22Rv1 (cell line): ENCODE data around the gene PCDHB12.
"Not testable (repeated sequence)": the region's sequence is repeated elsewhere in the genome, so short reads cannot be mapped to it uniquely, and the experiment has no call there.

Experiments used
- ZFX ChIP-seq: fragments of 450-650 bp; IDR thresholded peaks from 2 replicates; pipeline ENCODE4 v1.6.1; 2017; ENCODE audit warnings: antibody characterized with exemption, borderline replicate concordance
- TF ChIP-seq, protein P1 (sequence below): fragments of 450-650 bp; IDR thresholded peaks from 2 replicates; pipeline ENCODE4 v1.5.1; 2017; ENCODE audit warnings: mild to moderate bottlenecking

DNA sequence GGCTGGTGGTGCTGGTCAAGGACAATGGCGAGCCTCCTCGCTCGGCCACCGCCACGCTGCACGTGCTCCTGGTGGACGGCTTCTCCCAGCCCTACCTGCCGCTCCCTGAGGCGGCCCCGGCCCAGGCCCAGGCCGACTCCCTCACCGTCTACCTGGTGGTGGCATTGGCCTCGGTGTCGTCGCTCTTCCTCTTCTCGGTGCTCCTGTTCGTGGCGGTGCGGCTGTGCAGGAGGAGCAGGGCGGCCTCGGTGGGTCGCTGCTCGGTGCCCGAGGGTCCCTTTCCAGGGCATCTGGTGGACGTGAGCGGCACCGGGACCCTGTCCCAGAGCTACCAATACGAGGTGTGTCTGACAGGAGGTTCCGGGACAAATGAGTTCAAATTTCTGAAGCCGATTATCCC, 16.9 kb downstream of the PCDHB12 start:
- TF ChIP-seq, protein P1, sequence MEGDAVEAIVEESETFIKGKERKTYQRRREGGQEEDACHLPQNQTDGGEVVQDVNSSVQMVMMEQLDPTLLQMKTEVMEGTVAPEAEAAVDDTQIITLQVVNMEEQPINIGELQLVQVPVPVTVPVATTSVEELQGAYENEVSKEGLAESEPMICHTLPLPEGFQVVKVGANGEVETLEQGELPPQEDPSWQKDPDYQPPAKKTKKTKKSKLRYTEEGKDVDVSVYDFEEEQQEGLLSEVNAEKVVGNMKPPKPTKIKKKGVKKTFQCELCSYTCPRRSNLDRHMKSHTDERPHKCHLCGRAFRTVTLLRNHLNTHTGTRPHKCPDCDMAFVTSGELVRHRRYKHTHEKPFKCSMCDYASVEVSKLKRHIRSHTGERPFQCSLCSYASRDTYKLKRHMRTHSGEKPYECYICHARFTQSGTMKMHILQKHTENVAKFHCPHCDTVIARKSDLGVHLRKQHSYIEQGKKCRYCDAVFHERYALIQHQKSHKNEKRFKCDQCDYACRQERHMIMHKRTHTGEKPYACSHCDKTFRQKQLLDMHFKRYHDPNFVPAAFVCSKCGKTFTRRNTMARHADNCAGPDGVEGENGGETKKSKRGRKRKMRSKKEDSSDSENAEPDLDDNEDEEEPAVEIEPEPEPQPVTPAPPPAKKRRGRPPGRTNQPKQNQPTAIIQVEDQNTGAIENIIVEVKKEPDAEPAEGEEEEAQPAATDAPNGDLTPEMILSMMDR, result not testable (repeated sequence)
- TF ChIP-seq ZFX, result not testable (repeated sequence)
